HG03558 (cell line): ENCODE data around the gene GFER.

ENCODE experiments used
- ATAC-seq: cut with Tn5 transposase; IDR thresholded peaks from one replicate; pipeline ENCODE4 v1.9.1; 2021; ENCODE audit warnings: moderate number of reproducible peaks; ENCODE audit not compliant: unreplicated experiment; ENCODE audit errors: extremely low read depth

Gene GFER

DNA sequence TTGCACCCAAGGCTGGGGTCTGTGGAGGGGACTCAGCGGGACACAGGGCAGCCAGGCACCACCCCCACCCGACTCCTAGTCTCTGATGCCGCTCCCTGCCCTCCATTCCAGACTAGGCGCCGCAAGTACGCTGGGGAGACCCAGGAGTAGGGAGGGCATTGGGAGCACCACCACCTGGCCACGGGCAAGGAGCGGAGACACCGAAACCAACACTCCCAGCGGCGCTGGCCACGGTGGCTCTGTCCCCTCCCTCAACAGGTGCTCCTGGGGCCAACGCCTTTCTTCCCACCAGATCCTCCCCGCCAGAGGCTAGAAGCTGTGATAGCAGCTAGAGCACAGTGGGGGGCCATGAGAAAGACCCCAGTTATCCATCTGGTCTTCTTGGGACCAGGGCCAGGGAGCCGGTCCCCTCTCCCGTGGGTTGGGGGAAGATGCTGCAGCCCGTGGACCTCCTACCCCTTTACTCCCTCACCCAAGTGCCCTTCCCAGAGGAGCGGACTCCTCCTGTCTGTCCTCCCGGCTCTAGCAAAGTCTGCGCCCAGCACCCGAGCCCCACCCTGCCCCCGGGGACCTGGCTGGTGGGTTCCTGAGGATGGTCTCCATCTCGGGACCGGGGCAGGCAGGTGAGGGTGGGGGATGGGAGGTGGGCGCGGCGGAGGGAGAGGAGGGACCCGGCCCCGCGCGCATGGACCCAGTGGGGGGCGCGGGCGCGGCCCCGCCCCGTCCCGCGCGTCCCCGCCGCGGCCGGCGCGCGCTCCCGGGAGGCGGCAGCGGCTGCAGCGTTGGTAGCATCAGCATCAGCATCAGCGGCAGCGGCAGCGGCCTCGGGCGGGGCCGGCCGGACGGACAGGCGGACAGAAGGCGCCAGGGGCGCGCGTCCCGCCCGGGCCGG is 5.5 kb downstream of the GFER start, which contains the start of gene SYNGR3:
Gene SYNGR3 (plus strand): TSS at position 762 of the 892 bp plus-strand sequence. CDS start 133 bp downstream, outside the sequence.
- no peak for ATAC-seq

DNA sequence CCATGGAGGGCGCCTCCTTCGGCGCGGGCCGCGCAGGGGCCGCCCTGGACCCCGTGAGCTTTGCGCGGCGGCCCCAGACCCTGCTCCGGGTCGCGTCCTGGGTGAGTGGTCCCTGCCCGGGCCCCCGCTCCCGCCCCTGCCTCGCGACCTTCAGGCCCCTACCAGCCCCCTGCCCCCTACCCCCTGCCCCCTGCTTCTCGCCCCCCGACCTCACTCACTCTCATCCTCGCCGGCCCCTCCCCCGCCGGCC is 6.0 kb downstream of the GFER start:
- ATAC-seq, result no peak

- ATAC-seq, result no peak
Observed at GRCh38 chr16:1990351-1991134, 6.5 kb downstream of the GFER start.

- ATAC-seq, result no peak
Observed at GRCh38 chr16:1991135-1991551, 7.2 kb downstream of the GFER start.

DNA sequence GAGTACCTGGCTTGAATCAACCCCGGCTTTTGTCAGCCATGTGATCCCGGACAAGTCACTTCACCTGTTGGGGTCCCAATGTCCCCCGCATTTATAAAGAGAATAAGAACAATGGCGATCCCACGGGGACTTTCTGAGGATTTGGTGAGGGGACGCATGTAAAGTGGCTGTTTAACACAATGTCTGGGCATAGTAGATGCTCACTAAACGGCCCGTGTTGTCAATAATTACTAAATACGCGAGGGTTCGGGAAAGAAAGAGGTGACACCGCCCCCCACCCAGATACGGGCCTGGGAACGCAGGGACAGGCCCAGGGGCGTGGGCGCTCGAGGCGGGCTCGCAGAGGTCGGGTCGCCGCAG is 7.6 kb downstream of the GFER start:
- no peak for ATAC-seq

- ATAC-seq, result no peak
Observed at GRCh38 chr16:1991948-1992703, 8.1 kb downstream of the GFER start.

GRCh38 chr16:1992704-1993317 is 8.8 kb downstream of the GFER start:
- no peak for ATAC-seq

DNA sequence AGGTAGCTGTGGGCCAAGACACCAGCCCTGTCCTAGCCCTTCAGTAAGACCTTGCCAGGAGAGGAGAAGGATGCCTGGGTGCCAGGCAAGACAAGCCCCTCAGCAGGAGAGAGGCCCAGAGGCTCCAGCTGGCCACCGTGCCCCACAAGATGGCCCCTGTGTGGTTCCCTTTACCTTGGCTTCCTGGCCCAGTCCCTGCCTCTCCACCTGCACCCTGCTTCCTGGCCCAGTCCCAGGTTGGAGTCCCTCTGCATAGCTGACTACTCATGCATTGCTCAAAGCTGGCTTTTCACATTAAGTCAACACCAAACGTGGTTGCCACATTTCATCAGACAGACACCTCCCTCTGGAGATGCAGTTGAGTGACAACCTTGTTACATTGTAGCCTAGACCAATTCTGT is 9.7 kb downstream of the GFER start:
- ATAC-seq, result no peak

DNA sequence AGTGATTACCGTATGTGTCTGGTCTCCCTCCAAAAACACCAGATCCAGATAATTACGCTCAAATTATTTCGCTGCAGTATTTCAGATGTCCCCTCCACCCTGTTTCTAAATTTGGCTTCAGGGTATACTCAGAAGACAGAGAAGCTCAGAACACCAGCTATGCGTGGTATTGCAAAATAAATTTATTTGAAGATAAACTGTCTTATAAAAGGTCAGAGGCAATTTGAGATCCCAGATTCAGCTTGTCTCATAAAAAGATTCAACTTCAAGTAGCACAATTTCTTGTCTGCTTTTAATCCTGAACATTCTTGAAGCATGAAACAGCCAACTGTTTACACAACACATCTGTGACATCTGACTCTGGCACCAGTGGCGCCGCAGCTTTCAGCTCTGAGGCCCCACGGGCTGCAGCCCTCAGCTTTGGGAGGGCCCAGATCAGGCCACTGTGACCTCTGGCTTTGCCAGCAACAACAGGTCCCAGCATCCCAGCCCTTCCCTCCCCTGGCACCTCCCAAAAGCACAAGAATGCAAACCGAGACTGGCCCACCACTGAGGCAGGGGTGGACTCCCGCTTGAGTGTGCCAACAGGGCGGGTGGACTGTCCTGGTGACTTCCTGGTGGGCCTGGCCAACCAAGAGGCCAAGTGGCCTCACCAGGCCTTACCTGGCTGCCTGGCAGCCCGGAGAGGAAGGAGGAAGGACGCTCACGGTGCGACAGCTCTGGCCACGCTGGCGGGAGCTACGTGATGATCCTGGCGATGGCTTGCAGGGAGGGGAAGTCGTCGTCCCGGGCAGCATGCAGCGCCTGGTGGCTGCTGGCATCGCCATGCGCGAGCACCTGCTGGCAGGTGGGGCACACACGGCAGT is 13.7 kb downstream of the GFER start:
- no peak for ATAC-seq

DNA sequence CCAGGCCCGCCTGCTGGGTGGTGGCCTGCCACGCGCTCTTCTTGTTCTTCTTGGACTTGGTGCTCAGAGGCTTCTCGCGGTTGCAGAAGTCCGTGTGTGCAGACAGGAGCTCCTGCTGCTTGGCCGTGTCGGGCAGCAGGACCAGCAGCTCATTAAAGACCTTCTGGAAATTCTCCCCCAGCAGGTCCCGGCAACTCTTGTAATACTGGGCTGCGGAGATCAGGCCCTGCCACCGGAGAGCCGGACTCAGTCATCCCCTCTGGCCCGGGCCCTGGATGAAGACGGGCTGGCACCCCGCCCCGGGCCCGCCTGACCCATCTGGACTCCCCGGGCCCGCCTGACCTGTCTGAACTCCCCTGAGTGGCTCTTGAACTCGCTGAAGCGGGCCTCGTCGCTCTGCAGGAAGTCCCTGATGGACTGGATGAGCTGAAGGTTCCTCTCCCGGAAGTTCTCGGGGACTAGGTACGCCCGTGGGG is 14.4 kb downstream of the GFER start:
- no peak for ATAC-seq

DNA sequence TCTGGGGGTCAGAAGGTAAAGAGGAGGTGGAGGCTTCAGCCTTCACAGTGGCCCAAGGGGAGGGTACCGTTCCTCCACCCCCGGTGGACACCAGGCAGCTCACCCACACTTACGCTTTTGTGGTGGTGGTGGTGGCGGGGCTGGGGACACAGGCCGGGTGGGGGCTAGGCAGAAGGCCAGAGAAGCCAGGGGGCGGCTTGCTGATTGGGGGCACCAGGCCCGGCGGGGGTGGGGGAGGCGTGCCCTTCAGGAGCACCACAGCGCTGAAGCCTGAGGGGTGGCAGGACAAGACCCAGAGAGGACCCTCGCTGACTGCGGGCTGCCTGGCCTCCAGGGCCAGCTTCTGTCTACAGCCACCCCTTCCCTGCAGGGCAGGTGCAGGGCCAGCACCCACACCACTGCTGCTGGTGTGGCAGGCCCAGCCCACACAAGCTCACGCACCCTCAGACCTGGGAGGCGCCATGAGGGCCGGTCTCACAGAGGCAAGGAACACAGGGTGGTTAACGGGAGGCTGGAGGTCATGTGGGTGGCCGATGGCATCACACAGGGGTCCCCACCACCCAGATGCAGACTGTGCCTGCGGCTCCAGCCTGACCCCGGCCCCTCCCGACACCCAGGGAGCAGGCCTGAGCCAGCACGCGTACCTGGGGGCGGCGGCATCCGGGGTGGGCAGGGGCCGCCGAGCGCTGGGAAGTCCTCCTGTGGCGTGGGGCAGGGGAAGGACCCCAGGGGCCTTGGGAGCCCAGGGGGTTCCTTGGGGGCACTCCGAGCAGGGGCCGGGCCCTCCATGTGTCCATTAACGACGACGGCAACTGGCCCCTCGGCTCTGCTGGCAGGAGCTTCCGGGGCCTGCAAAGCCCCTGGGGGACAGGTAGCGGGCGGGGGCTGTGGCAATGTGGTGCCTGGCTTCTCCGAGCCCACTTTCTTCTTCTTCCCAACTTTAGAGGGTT is 15.1 kb downstream of the GFER start:
- no peak for ATAC-seq

GRCh38 chr16:1999866-2000514 is 16.0 kb downstream of the GFER start:
- ATAC-seq, result no peak

DNA sequence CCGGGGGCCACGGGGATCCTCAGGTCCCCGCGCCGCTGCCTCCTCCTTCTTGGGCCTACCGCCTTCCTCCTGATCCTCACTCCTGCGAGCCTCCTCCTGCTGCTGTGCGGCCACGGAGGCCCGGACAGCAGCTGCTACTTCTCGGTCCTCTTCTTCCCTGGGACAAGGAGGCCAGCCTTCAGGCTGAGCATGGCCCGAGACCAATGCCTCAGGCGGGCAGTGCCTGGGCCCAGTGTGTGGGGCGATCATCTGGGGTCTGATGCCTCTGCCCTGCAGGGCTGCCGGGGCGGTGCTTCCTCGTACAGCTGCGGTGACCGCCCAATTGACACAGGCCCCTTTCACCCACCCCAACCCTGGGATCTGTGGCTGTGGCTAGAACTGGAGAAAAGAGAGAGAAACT is 17.0 kb downstream of the GFER start:
- ATAC-seq, result no peak

- ATAC-seq, result no peak
Observed at GRCh38 chr16:2001456-2002355, 17.7 kb downstream of the GFER start.

DNA sequence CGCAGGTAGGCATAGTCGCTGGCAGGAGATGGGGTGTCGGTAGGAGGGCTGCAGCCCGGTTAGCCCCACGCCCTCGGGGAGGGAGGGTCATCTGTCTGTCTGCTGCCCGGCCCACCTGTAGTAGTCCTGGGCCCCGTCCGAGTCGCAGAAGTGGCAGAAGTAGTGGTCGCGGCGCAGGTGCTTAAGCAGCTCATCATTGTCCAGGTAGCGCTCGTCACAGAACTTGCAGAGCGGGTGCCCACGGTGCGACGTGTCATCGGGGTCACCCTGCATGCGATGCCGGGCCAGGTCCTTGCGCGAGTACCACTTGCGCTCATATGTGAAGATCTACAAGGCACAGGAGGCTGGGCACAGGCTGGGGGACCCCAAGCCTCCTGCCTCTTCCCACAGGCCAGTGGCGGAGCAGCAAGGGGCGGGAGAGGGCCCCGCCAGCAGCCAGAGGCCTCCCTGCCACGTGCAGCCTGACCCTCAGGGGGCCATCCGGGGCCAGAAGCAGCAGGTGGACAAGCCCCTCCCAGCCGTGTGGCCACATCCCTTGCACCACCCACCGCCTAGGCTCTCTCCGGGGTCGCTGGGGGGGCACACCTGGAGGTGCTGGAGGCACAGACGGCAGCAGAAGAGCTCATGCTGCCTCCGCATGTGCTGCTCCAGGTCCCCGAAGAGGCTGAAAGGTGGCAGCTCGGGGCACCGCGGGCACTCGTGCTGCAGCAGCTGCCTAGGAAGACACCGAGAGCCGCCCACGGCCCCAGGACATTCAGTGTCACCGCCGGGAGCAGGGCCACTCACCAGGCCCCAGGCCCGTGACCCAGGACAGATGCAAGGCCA is 18.6 kb downstream of the GFER start:
- ATAC-seq, result no peak

GRCh38 chr16:2003231-2003826 is 19.3 kb downstream of the GFER start:
- no peak for ATAC-seq
